ENCODE measurements around the gene KCNMA1. TPM values are rescaled to one million over a fixed set of nuclear protein-coding genes. Genes with fewer than 3 reads are reported as not detected.

KCNMA1 gene
- total and polyA plus RNA-seq, 2 donors (not counting 1 experiment from before 2014, with no cell fraction given), result 0.82 to 3.1 TPM

GRCh38 chr10:77305650-77306632 is 331.7 kb downstream of the KCNMA1 start:
- H3K27ac ChIP-seq (ENCODE audit: low read length in 2 of 2), result no peak overlapping the region
- no peak overlapping the region for H2AFZ ChIP-seq (ENCODE audit: insufficient read depth, low read depth, low read length, poor library complexity, severe bottlenecking)
- H3K36me3 ChIP-seq (replicated peaks in 1 of 2; ENCODE audit: control extremely low read depth in 1 of 2, control insufficient read depth in 1 of 2, extremely low read depth in 1 of 2, insufficient read depth in 2 of 2, low read length in 1 of 2), result no peaks in the 10 kb centered on the region
- H3K9me3 Mint-ChIP-seq (ENCODE audit: insufficient read depth), result peaks cover 2% of the 10 kb centered on the region
- H3K4me1 ChIP-seq (ENCODE audit: control insufficient read depth in 2 of 2, insufficient read depth in 2 of 2, low read length in 2 of 2), result no peaks in the 10 kb centered on the region
- CTCF ChIA-PET, result no interaction called here
- H3K9ac ChIP-seq (ENCODE audit: low read length), result no peak overlapping the region
- no peak for TF ChIP-seq CTCF (IDR thresholded peaks at IDR 0.05)
- TF ChIP-seq EZH2 (IDR thresholded peaks at IDR 0.05; ENCODE audit: borderline replicate concordance, insufficient read depth, low read depth, low read length, poor library complexity, severe bottlenecking), result no peak
- no peaks in the 10 kb centered on the region for H3K79me2 ChIP-seq (ENCODE audit: control insufficient read depth, insufficient read depth, low read length)
- H3K4me2 ChIP-seq (replicated peaks; ENCODE audit: low read depth, low read length, poor library complexity, severe bottlenecking), result no peak overlapping the region
- H3K9me3 ChIP-seq (ENCODE audit: control extremely low read depth in 1 of 3, control insufficient read depth in 2 of 3, insufficient read depth in 1 of 3, low read length in 2 of 3), result peaks cover 0 to 13% (median 6%) of the 10 kb centered on the region in 3 donors
- intact Hi-C loops (cut with micrococcal nuclease), result no loop called here
- H3K4me1 Mint-ChIP-seq, result no peaks in the 10 kb centered on the region
- peaks cover 0 to 6% (median 0%) of the 10 kb centered on the region in 4 experiments for H3K27me3 ChIP-seq (replicated peaks in 1 of 4; ENCODE audit: control extremely low read depth in 1 of 4, control insufficient read depth in 3 of 4, insufficient read depth in 4 of 4, low read length in 3 of 4)
- no peak overlapping the region for H3K4me3 Mint-ChIP-seq
- no peak overlapping the region for H3K27ac Mint-ChIP-seq
- ATAC-seq (ENCODE audit: low read depth) (no peak), DNase-seq (no peak)
- H4K20me1 ChIP-seq (ENCODE audit: control insufficient read depth, insufficient read depth, low read length, poor library complexity, severe bottlenecking), result no peaks in the 10 kb centered on the region
- no CpG with 5 or more reads among the region's 3 CpGs for WGBS (ENCODE audit: insufficient coverage)
- POLR2A ChIA-PET, result no interaction called here
- peaks cover 4% of the 10 kb centered on the region for H3K27me3 Mint-ChIP-seq
- H3K4me3 ChIP-seq (ENCODE audit: control extremely low read depth in 1 of 5, extremely low read depth in 1 of 5, insufficient read depth in 1 of 5, low read depth in 2 of 5, low read length in 4 of 5), result no peak overlapping the region

GRCh38 chr10:77304192-77304591 is 333.4 kb downstream of the KCNMA1 start:
- ATAC-seq (ENCODE audit: low read depth) (no peak), DNase-seq (no peak)
- intact Hi-C loops (cut with micrococcal nuclease), result no loop called here
- Histone ChIP-seq H3K27ac (ENCODE audit: low read length in 2 of 2) (no peak overlapping the region), H3K36me3 (replicated peaks in 1 of 2; ENCODE audit: control extremely low read depth in 1 of 2, control insufficient read depth in 1 of 2, extremely low read depth in 1 of 2, insufficient read depth in 2 of 2, low read length in 1 of 2) (no peaks in the 10 kb centered on the region), H3K4me3 (ENCODE audit: control extremely low read depth in 1 of 5, extremely low read depth in 1 of 5, insufficient read depth in 1 of 5, low read depth in 2 of 5, low read length in 4 of 5) (no peak overlapping the region), H3K79me2 (ENCODE audit: control insufficient read depth, insufficient read depth, low read length) (no peaks in the 10 kb centered on the region), H3K4me2 (replicated peaks; ENCODE audit: low read depth, low read length, poor library complexity, severe bottlenecking) (no peak overlapping the region), H3K9ac (ENCODE audit: low read length) (no peak overlapping the region), H3K4me1 (ENCODE audit: control insufficient read depth in 2 of 2, insufficient read depth in 2 of 2, low read length in 2 of 2) (no peaks in the 10 kb centered on the region), H2AFZ (ENCODE audit: insufficient read depth, low read depth, low read length, poor library complexity, severe bottlenecking) (no peak overlapping the region), H4K20me1 (ENCODE audit: control insufficient read depth, insufficient read depth, low read length, poor library complexity, severe bottlenecking) (no peaks in the 10 kb centered on the region), H3K27me3 (replicated peaks in 1 of 4; ENCODE audit: control extremely low read depth in 1 of 4, control insufficient read depth in 3 of 4, insufficient read depth in 4 of 4, low read length in 3 of 4) (no peaks in the 10 kb centered on the region), H3K9me3 (ENCODE audit: control extremely low read depth in 1 of 3, control insufficient read depth in 2 of 3, insufficient read depth in 1 of 3, low read length in 2 of 3) (peaks cover 0 to 13% (median 6%) of the 10 kb centered on the region in 3 donors)
- WGBS (ENCODE audit: insufficient coverage), result 94% methylated on average over 2 of the region's 3 CpGs
- H3K9me3 Mint-ChIP-seq (ENCODE audit: insufficient read depth), result peaks cover 2% of the 10 kb centered on the region
- H3K27ac Mint-ChIP-seq, result no peak overlapping the region
- H3K4me1 Mint-ChIP-seq, result no peaks in the 10 kb centered on the region
- no peak for TF ChIP-seq CTCF (IDR thresholded peaks at IDR 0.05)
- TF ChIP-seq EZH2 (IDR thresholded peaks at IDR 0.05; ENCODE audit: borderline replicate concordance, insufficient read depth, low read depth, low read length, poor library complexity, severe bottlenecking), result no peak
- peaks cover 4% of the 10 kb centered on the region for H3K27me3 Mint-ChIP-seq
- CTCF ChIA-PET, result no interaction called here
- POLR2A ChIA-PET, result no interaction called here
- no peak overlapping the region for H3K4me3 Mint-ChIP-seq

Data from B cell (primary cell).